ENCODE results near the gene OR1M1.

OR1M1 gene

DNA sequence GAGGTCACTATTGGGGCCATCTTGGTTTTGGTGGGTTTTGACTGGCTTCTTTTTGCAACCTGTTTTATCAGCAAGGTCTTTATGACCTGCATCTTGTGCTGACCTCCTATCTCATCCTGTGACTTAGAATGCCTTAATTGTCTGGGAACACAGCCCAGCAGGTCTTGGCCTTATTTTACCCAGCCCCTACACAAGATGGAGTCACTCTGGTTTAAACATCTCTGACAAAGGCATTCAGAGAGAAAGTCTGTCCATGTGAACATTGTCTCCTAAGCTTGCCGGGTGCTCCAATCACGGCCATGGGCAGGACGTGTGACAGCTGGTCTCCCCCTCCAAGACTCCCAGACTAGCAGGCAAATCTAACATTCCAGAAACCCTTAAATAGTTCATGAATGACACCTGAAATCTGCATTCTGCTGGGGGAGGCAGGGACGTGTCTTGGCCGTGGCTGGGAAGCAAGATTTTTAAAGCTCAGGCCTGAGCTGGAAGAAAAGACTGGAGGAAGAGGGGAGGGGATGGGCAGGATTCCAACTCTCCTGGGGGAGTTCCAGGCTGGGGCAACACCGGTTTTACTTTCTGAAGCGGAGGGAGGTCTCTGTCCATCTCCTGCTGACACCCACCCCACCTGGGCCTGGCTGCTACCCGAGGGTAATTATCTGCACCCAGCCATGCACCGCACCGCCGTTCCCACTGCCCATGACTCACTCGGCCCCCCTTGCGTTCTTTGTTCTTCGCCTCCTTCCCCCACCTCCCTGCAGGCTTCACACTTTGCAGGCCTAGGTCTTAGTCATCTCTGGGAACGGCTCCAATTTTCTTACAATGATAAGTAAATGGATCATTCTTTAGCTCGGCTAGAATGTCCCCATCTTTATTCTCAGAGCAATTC, 11.6 kb upstream of the OR1M1 start:
- DNase-seq = peak; percentile 69

DNA sequence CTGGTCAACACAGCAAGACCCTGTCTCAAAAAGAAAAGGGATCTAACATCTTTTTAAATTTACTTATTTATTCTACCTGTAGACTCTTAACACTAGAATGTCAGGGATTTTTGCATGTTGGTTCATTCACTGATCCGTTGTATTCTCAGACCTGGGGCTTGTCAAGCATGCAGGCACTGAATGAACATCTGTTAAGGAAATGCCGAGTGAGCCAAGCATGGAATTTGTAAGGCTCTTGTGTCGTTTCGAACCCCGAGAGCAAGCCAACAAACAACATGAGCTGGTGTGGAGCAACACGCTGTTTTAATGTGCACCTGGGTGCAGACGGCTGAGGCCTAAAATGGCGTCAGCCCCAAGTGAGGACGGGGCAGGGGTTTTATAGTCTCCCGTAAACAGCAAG, 10.0 kb upstream of the OR1M1 start:
- DNase-seq = no peak

DNA sequence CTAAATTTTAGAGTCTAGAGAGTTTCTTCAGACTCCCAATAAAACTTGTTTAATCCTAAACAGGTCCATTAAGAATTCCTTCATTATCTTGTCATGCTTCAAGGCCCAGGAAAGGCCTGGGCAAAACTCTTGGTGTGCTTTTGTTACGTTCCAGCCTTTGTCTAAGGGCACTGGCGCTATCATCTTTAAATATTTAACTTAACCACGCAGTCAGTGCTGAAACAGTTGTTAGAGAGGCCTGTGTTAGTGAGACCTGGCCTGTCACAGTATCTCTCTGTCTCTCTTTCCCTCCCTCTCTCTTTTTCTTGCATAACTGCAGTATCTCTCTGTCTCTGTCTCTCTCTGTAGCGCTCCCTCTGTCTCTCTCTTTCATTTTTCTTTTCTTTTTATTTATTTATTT, 8.2 kb upstream of the OR1M1 start:
- DNase-seq = no peak

DNA sequence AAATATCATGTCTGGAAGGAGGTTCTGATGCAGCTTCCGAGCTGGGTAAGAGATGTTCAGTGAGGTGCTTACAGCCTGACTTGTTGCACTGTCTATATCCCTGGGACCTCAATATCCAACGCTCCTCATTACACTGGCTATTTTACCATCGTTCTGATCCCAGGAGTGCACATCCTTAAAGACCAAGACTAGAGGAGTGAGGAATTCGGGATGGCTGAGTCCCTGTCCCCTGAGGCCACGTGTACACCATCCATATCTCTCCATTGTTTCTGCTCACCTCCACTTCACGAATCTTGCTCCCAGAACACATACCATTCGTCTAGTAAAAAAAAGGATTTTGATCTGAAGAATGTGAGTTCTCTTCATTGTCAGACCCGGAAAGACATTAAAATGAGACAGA, 20.5 kb downstream of the OR1M1 start, which contains the start of gene OR7G2:
OR7G2 (minus strand) TSS at position 101 of the 400 bp plus-strand sequence. CDS start 4,232 bp downstream, outside the sequence.
- no peak for DNase-seq

DNA sequence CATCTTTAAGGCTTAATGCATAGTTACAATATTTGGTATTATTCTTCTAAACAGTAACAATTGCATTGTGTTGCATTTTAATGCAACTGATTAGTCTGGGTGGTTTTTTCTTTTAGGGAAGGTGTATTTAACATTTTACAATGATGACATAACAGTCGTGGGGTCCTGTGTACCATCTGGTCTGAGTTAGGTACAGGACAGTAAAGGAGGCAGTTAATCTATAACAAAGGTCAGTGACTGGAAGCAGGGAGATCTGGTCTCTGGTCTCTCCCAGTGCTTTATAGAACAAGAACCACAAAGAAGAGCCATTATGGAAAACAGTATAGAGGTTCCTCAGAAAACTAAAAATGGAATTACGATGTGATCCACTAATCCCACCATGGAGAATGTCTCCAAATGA, 23.1 kb downstream of the OR1M1 start:
- DNase-seq = no peak

DNA sequence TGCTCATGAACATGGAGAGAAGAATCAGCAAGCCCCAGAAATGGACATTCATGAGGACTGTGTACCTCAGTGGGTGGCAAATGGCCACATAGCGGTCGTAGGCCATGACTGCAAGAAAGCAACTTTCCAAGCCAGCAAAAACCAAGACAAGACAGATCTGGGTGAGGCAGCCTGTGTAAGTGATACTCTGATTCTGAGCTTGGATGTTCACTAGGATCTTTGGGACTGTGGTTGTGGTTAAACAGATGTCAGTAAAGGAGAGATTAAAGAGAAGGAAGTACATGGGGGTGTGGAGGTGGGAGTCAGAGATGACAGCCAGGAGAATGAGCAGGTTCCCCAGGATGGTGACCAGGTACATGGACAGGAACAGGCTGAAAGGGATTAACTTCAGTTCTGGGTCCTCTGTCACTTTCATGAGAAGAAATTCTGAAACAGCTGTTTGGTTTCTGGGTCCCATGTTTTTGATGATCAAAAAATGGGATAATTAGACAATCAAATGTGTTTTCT, 28.5 kb downstream of the OR1M1 start, which contains the start of gene OR7G1:
OR7G1 (minus strand) TSS at position 457 of the 507 bp plus-strand sequence; CDS start at position 457, 0 bp downstream.
- DNase-seq = no peak

DNA sequence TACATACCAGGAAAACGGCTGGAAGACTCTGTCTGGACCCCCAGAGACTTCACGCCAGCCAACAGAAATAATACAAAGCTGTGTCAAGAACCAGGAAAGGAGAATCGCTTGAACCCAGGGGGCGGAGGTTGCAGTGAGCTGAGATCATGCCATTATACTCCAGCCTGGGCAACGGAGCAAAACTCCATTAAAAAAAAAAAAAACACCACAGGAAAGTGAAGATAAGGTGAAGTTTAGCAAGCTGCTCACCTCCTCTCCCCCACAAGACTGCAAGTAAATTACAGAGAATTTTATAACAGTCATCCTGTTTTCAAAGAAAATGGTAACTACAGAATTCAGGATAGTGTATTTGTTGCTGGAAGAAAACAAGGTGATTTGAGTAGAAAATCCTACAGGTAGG, 29.7 kb downstream of the OR1M1 start:
- DNase-seq = no peak

DNA sequence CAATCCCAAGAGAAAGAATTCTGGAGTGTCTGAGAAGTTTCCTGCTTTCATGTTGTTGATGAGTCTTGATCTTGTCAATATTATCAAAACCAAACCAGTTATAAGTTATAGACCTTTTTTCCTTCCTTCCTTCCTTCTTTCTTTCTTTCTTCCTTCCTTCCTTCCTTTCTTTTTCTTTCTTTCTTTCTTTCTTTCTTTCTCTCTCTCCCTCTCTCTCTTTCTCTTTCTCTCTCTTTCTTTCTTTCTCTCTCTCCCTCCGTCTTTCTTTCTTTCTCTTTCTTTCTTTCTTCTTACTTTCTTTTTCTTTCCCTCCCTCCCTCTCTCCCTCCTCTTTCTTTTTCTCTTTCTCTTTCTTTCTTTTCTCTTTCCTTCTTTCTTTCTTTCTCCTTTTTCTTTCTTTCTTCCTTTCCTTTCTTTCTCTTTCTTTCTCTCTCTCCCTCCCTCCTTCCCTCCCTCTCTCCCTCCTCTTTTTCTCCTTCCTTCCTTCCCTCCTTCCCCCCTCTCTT, 40.1 kb downstream of the OR1M1 start, which contains the start of gene OR7G3:
OR7G3 (minus strand) TSS at position 51 of the 506 bp plus-strand sequence; CDS start at position 51, 0 bp downstream.
- DNase-seq = no peak

DNA sequence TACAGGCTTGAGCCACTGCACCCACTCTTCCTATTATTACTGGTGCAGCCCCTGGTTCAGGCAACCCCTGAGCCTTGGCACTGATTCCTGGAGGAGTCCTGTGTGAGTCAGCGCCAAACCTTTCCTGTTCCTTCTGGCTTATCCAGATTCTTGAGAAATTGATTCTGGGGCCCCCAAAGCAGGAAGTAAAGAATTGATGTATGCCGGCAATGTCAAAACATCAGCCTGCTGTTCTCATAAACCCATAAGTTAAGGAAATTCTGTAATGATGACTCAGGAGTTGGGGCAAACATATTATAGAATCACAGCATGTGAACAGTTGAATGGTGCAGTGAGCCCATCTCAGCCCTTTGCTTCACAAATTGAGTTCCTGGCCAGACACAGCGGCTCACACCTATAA, 41.3 kb downstream of the OR1M1 start:
- no peak for DNase-seq

DNA sequence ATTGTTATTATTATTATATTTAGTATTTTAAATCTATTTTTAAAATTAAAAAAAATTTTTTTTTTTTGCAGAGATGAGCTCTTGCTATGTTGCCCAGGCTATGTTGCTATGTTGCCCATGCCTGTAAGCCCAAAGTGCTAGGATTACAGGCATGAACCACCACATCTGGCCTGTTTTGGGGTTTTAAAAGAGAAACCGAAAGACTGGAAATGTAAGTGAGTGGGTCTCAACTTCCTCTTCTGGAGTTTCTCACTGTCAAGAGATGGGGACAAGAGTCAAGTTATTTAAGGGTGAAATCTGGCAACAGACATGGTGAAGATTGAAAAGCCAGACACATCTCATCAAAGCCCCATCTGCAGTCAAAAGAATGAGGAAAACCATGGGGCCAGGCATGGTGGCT, 44.1 kb downstream of the OR1M1 start:
- peak; percentile 78 for DNase-seq

DNA sequence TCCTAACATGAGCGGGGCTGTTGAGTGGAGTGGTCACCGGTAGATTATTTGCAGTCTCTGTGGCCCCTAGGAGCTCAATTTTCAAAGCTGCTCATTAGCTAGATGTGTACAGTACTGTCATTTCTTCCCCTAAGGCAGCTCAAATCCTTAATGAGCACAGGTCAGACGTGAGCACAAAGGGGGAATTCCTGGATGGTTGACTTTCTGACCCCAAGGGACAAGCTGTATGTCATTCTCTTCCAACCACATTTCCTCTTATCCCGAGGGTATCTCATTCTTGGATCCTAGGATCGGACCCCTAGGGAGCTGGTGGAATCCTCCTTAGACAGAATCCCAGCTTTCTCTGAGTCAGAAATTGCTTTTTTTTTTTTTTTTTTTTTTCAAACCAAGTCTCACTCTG, 45.6 kb downstream of the OR1M1 start:
- DNase-seq = no peak

DNA sequence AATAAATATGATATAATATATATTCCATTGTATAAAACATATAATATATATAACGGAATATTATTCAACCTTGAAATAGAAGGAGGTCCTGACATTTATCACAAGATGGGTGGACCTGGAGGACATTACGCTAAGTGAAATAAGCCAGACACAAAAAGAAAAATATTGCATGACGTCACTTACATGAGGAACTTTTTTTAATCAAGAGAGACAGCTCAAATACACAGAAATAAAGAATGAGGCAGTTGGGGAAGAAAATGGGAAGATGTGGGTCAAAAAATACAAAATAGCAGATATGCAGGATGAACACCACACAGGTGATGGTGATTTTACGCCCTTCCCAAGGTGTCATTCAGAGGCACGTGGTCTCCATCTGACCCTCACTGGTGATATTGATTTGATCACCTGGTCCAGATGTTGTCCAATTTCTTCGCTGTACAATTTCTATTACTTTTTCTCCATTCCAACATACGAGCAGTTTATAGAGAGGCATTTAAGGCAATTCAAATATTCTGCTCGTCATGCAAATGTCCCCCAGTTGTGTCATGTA, 52.8 kb downstream of the OR1M1 start:
- DNase-seq = no peak

DNA sequence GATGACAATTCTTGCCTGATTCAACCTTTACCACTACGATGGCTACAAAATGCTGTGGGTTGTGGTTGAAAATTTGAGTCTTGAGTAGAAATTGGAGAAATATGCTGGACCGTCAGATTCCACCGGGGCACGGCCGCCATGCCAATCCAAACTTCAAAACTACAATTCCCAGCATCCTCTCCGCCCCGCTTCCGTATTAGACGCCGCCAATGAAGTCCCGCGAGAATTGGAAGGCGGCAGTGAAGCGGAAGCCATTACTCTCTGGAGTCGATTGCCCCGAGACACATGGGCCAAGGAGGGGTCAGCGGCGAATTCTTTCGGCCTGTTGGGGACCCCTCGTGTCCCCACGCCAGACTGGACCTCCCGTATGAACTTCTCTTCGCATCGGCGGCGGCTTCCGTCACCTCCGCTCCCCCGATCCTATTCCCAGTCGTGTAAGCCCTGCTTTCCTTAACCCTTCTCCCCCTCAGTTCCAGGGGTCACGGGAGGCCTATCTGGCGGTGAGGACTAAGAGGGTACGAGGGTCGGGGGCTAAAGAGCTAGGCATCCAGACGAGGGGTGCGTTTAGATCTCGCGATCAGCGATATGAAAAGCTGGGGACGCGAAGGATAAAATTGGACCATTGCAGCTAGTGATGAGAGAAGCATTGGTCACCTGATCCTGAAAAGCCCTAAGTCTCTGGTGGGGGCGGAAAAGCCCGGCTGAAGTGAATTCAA, 53.5 kb downstream of the OR1M1 start, which contains the start of gene ZNF317:
ZNF317 (plus strand) TSS at position 239 of the 716 bp plus-strand sequence. CDS start 15,620 bp downstream, outside the sequence.
- peak; percentile 96 for DNase-seq

DNA sequence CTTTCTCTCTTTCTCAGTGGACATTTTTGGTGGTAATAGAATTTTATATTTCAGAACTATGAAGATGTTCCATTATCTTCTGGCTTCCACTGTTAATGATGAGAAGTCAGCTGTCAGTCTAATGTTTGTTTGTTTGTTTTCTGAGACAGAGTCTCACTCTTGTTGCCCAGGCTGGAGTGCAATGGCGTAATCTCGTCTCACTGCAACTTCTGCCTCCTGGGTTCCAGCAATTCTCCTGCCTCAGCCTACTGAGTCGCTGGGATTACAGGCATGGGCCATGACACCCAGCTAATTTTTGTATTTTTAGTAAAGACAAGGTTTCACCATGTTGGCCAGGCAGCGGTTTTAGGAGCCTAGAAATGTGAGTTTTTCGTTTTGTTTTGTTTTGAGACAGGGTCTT, 58.1 kb downstream of the OR1M1 start:
- DNase-seq = no peak

Data from RPMI8226 (cell line).